ENCODE data around the gene TBRG1. TPM values are rescaled to one million over a fixed set of nuclear protein-coding genes. Genes with fewer than 3 reads are reported as not detected.
A peak's percentile ranks its signal among the peaks of the same experiment; 100 is the strongest.

TBRG1 gene
- polyA plus RNA-seq, 1 donor (not counting 4 experiments of a cell fraction or from before 2014, with no cell fraction given): 40.2 TPM

GRCh38 chr11:124672536-124673215, 50.0 kb downstream of the TBRG1 start:
- Histone ChIP-seq H3K9me3 (ENCODE audit: control insufficient read depth, low read depth, low read length) (no peaks in the 10 kb centered on the region), H3K27me3 (ENCODE audit: control insufficient read depth, extremely low read depth, insufficient read depth, low read length) (no peaks in the 10 kb centered on the region), H3K36me3 (ENCODE audit: control insufficient read depth in 2 of 2, extremely low read depth in 1 of 2, insufficient read depth in 2 of 2, low read length in 2 of 2) (no peaks in the 10 kb centered on the region), H3K4me3 (ENCODE audit: control insufficient read depth in 2 of 3, extremely low read depth in 1 of 3, insufficient read depth in 2 of 3, low read depth in 1 of 3, low read length in 3 of 3) (peak overlapping the region; percentile 66 to 75 (median 74)), H3K27ac (ENCODE audit: control insufficient read depth, insufficient read depth, low read length) (peak overlapping the region; percentile 25), H3K9me1 (ENCODE audit: control insufficient read depth, extremely low read depth, insufficient read depth, low read length) (no peaks in the 10 kb centered on the region), H2AFZ (ENCODE audit: control insufficient read depth, low read length) (peak overlapping the region; percentile 65), H4K20me1 (ENCODE audit: control insufficient read depth, extremely low read depth, insufficient read depth, low read length) (no peaks in the 10 kb centered on the region), H3K9ac (ENCODE audit: control insufficient read depth, extremely low read depth, insufficient read depth, low read length) (peak overlapping the region; percentile 80), H3K4me1 (ENCODE audit: control insufficient read depth, extremely low read depth, insufficient read depth, low read length) (peaks cover 6% of the 10 kb centered on the region), H3K4me2 (ENCODE audit: control insufficient read depth, extremely low read depth, insufficient read depth, low read depth, low read length) (peak overlapping the region; percentile 85), H3K79me2 (ENCODE audit: control insufficient read depth, insufficient read depth, low read length) (no peaks in the 10 kb centered on the region)
- dilution Hi-C loops (cut with MboI; ENCODE audit: extremely low pct_ligation_motif_present, low sequenced_read_pairs): no loop called here
- FAIRE-seq (no peak), DNase-seq (ENCODE audit: low read depth, low spot score) (no peak)
- TF ChIP-seq EZH2 (IDR thresholded peaks at IDR 0.05; ENCODE audit: low read length) (no peak), CTCF (optimal IDR thresholded peaks at IDR 0.05 in 1 of 3, IDR thresholded peaks at IDR 0.05 in 1 of 3, conservative IDR thresholded peaks at IDR 0.05 in 1 of 3; ENCODE audit: extremely low read depth in 1 of 3, insufficient read depth in 2 of 3, low read length in 3 of 3) (no peak)

- Histone ChIP-seq H3K9ac (ENCODE audit: control insufficient read depth, extremely low read depth, insufficient read depth, low read length) (peak within 1 kb of the TSS; percentile 80), H3K27me3 (ENCODE audit: control insufficient read depth, extremely low read depth, insufficient read depth, low read length) (no peaks in the 10 kb centered on the region), H3K4me1 (ENCODE audit: control insufficient read depth, extremely low read depth, insufficient read depth, low read length) (peaks cover 6% of the 10 kb centered on the region), H3K4me3 (ENCODE audit: control insufficient read depth in 2 of 3, extremely low read depth in 1 of 3, insufficient read depth in 2 of 3, low read depth in 1 of 3, low read length in 3 of 3) (peak within 1 kb of the TSS; percentile 66 to 75 (median 74)), H3K9me1 (ENCODE audit: control insufficient read depth, extremely low read depth, insufficient read depth, low read length) (no peaks in the 10 kb centered on the region), H3K36me3 (ENCODE audit: control insufficient read depth in 2 of 2, extremely low read depth in 1 of 2, insufficient read depth in 2 of 2, low read length in 2 of 2) (no peaks in the 10 kb centered on the region), H3K79me2 (ENCODE audit: control insufficient read depth, insufficient read depth, low read length) (no peaks in the 10 kb centered on the region), H2AFZ (ENCODE audit: control insufficient read depth, low read length) (peak within 1 kb of the TSS; percentile 89), H3K4me2 (ENCODE audit: control insufficient read depth, extremely low read depth, insufficient read depth, low read depth, low read length) (peak within 1 kb of the TSS; percentile 85), H4K20me1 (ENCODE audit: control insufficient read depth, extremely low read depth, insufficient read depth, low read length) (no peaks in the 10 kb centered on the region), H3K27ac (ENCODE audit: control insufficient read depth, insufficient read depth, low read length) (peak within 1 kb of the TSS; percentile 33), H3K9me3 (ENCODE audit: control insufficient read depth, low read depth, low read length) (no peaks in the 10 kb centered on the region)
- TF ChIP-seq EZH2 (IDR thresholded peaks at IDR 0.05; ENCODE audit: low read length): no peak
- DNase-seq (ENCODE audit: low read depth, low spot score) (peak; percentile 75), FAIRE-seq (no peak)
- dilution Hi-C loops (cut with MboI; ENCODE audit: extremely low pct_ligation_motif_present, low sequenced_read_pairs): no loop called here
These were observed 50.9 kb downstream of the TBRG1 start, which contains the start of the genes SIAE and SPA17 for GRCh38 chr11:124673333-124674167. SIAE (minus strand) TSS chr11:124673739; CDS start chr11:124673708, 31 bp downstream. SPA17 (plus strand) TSS chr11:124673904; CDS start chr11:124675265, 1,361 bp downstream.

All from keratinocyte (primary cell).